Neuronal stem cell (in vitro differentiated cells): ENCODE measurements around the gene LTB4R.

Source experiments
- DNase-seq: peaks from one replicate; pipeline ENCODE4 v3.0.0-alpha.2; 2013; ENCODE audit warnings: low spot score
- H2AFZ ChIP-seq: one replicate; pipeline ENCODE4 v1.6.1; 2013; ENCODE audit warnings: mild to moderate bottlenecking, low read length, inconsistent platforms
- H2AK5ac ChIP-seq: 2 replicates; pipeline ENCODE4 v1.6.1; 2013; ENCODE audit warnings: low read depth, mild to moderate bottlenecking, inconsistent platforms, low read length, moderate library complexity, mixed read lengths
- H2BK120ac ChIP-seq: 2 replicates; pipeline ENCODE4 v1.6.1; 2013; ENCODE audit warnings: low read depth, mild to moderate bottlenecking, inconsistent platforms, low read length, moderate library complexity, mixed read lengths
- H2BK12ac ChIP-seq: one replicate; pipeline ENCODE4 v1.6.1; 2013; ENCODE audit warnings: low read length, inconsistent platforms
- H2BK15ac ChIP-seq: 2 replicates; pipeline ENCODE4 v1.6.1; 2013; ENCODE audit warnings: mild to moderate bottlenecking, low read length, inconsistent platforms, mixed read lengths
- H2BK5ac ChIP-seq: one replicate; pipeline ENCODE4 v1.6.1; 2013; ENCODE audit warnings: inconsistent platforms, mild to moderate bottlenecking, low read length, moderate library complexity
- H3K14ac ChIP-seq: one replicate; pipeline ENCODE4 v1.6.1; 2013; ENCODE audit warnings: low read length, inconsistent platforms
- H3K18ac ChIP-seq: 2 replicates; pipeline ENCODE4 v1.6.1; 2013; ENCODE audit warnings: low read length, inconsistent platforms
- H3K23ac ChIP-seq: 2 replicates; pipeline ENCODE4 v1.6.1; 2013; ENCODE audit warnings: low read depth, mild to moderate bottlenecking, mixed read lengths, low read length, inconsistent platforms; ENCODE audit not compliant: poor library complexity
- H3K27ac ChIP-seq: replicated peaks from 3 replicates; pipeline ENCODE4 v1.5.1; 2013; ENCODE audit warnings: low read length, inconsistent platforms
- H3K27me3 ChIP-seq, 3 experiments: 2 replicates each; pipeline ENCODE4 v1.6.1; 2013; ENCODE audit warnings: low read length in 3 of 3, mild to moderate bottlenecking in 2 of 3, inconsistent platforms in 1 of 3, low read depth in 1 of 3, mixed read lengths in 1 of 3, moderate library complexity in 1 of 3; ENCODE audit not compliant: control insufficient read depth in 3 of 3, insufficient read depth in 3 of 3
- H3K36me3 ChIP-seq, 2 donors: replicated peaks in 1 of 2; 2 replicates each; pipeline ENCODE4 v1.6.1; 2013; ENCODE audit warnings: low read length in 2 of 2; ENCODE audit not compliant: control insufficient read depth in 2 of 2, insufficient read depth in 2 of 2
- H3K4ac ChIP-seq: 2 replicates; pipeline ENCODE4 v1.6.1; 2013; ENCODE audit warnings: inconsistent platforms, mild to moderate bottlenecking, low read length, moderate library complexity
- H3K4me1 ChIP-seq, 2 donors: 1 replicate in 1 of 2; 2 replicates in 1 of 2; pipeline ENCODE4 v1.6.1; 2013; ENCODE audit warnings: low read length in 2 of 2, low read depth in 1 of 2; ENCODE audit not compliant: control insufficient read depth in 2 of 2, insufficient read depth in 1 of 2
- H3K4me2 ChIP-seq: one replicate; pipeline ENCODE4 v1.6.1; 2013; ENCODE audit warnings: mild to moderate bottlenecking, low read length, inconsistent platforms; ENCODE audit not compliant: insufficient read depth, poor library complexity, severe bottlenecking
- H3K4me3 ChIP-seq, 2 donors: 2 replicates each; pipeline ENCODE4 v1.5.1; 2013; ENCODE audit warnings: low read length in 2 of 2, mild to moderate bottlenecking in 2 of 2, inconsistent platforms in 1 of 2, moderate library complexity in 1 of 2
- H3K79me1 ChIP-seq: one replicate; pipeline ENCODE4 v1.6.1; 2013; ENCODE audit warnings: low read depth, mild to moderate bottlenecking, inconsistent platforms, low read length, moderate library complexity
- H3K9ac ChIP-seq: one replicate; pipeline ENCODE4 v1.6.1; 2013; ENCODE audit warnings: mild to moderate bottlenecking, low read depth, low read length, inconsistent platforms; ENCODE audit not compliant: poor library complexity
- H3K9me3 ChIP-seq, 2 donors: replicated peaks in 1 of 2; 2 replicates each; pipeline versions ENCODE3 to v1.6.1; 2013; ENCODE audit warnings: low read length in 2 of 2, mild to moderate bottlenecking in 2 of 2, inconsistent platforms in 1 of 2, low read depth in 1 of 2, mixed read lengths in 1 of 2, moderate library complexity in 1 of 2; ENCODE audit not compliant: control insufficient read depth in 2 of 2, insufficient read depth in 1 of 2
- H4K8ac ChIP-seq: one replicate; pipeline ENCODE4 v1.6.1; 2013; ENCODE audit warnings: low read depth, mild to moderate bottlenecking, inconsistent platforms, low read length, moderate library complexity
- H4K91ac ChIP-seq: one replicate; pipeline ENCODE4 v1.6.1; 2013; ENCODE audit warnings: low read length, low read depth, mild to moderate bottlenecking, inconsistent platforms; ENCODE audit not compliant: poor library complexity
- WGBS, 2 donors: extraction: QIAGEN DNeasy Blood & Tissue Kit; methylation state at CpG; one replicate each; pipeline ENCODE4 v1.1.7; 2013; ENCODE audit warnings: missing lambda C conversion rate in 2 of 2, mixed read lengths in 1 of 2; ENCODE audit not compliant: insufficient read length in 2 of 2, insufficient replicate concordance in 1 of 2; ENCODE audit errors: extremely low coverage in 2 of 2; 5-methylcytosine and 5-hydroxymethylcytosine counted together

Gene LTB4R

GRCh38 chr14:24307575-24308341 is 3.5 kb upstream of the LTB4R start, which contains the start of gene CIDEB:
CIDEB (minus strand) TSS chr14:24307977; CDS start chr14:24307858, 119 bp downstream.
- H2AK5ac ChIP-seq, result no peak within 1 kb of the TSS
- no peak within 1 kb of the TSS for H3K27ac ChIP-seq
- DNase-seq, result peak; percentile 53
- H4K8ac ChIP-seq, result no peak within 1 kb of the TSS
- H2BK5ac ChIP-seq, result no peak within 1 kb of the TSS
- no peak within 1 kb of the TSS for H4K91ac ChIP-seq
- H3K14ac ChIP-seq, result no peak within 1 kb of the TSS
- no peak within 1 kb of the TSS for H3K4ac ChIP-seq
- H3K4me3 ChIP-seq, result no peak within 1 kb of the TSS
- H3K4me1 ChIP-seq, result no peaks in the 10 kb centered on the region
- no peaks in the 10 kb centered on the region for H3K27me3 ChIP-seq
- H2AFZ ChIP-seq, result no peak within 1 kb of the TSS
- no peaks in the 10 kb centered on the region for H3K79me1 ChIP-seq
- H3K18ac ChIP-seq, result no peak within 1 kb of the TSS
- no peak within 1 kb of the TSS for H2BK12ac ChIP-seq
- no peaks in the 10 kb centered on the region for H3K9me3 ChIP-seq
- no peak within 1 kb of the TSS for H3K9ac ChIP-seq
- H3K4me2 ChIP-seq, result no peak within 1 kb of the TSS
- peaks cover 35 to 77% of the 10 kb centered on the region in 2 donors for H3K36me3 ChIP-seq
- WGBS, 2 donors, result no CpG with 5 or more reads among the region's 6 CpGs
- no peak within 1 kb of the TSS for H2BK15ac ChIP-seq
- H3K23ac ChIP-seq, result no peak within 1 kb of the TSS
- H2BK120ac ChIP-seq, result no peak within 1 kb of the TSS

GRCh38 chr14:24308342-24309124 is 2.8 kb upstream of the LTB4R start:
- Histone ChIP-seq H2BK12ac (no peak overlapping the region), H3K4me3 (no peak overlapping the region), H4K8ac (no peak overlapping the region), H3K18ac (no peak overlapping the region), H2AFZ (no peak overlapping the region), H2BK5ac (no peak overlapping the region), H2BK120ac (no peak overlapping the region), H3K4me1 (no peaks in the 10 kb centered on the region), H2AK5ac (no peak overlapping the region), H3K4ac (no peak overlapping the region), H3K36me3 (peaks cover 31 to 69% of the 10 kb centered on the region in 2 donors), H4K91ac (no peak overlapping the region), H3K9me3 (no peaks in the 10 kb centered on the region), H3K27me3 (no peaks in the 10 kb centered on the region), H3K14ac (no peak overlapping the region), H3K27ac (no peak overlapping the region), H3K23ac (no peak overlapping the region), H2BK15ac (no peak overlapping the region), H3K79me1 (no peaks in the 10 kb centered on the region), H3K9ac (no peak overlapping the region), H3K4me2 (no peak overlapping the region)
- DNase-seq, result no peak
- WGBS, 2 donors, result no CpG with 5 or more reads among the region's 7 CpGs

DNA sequence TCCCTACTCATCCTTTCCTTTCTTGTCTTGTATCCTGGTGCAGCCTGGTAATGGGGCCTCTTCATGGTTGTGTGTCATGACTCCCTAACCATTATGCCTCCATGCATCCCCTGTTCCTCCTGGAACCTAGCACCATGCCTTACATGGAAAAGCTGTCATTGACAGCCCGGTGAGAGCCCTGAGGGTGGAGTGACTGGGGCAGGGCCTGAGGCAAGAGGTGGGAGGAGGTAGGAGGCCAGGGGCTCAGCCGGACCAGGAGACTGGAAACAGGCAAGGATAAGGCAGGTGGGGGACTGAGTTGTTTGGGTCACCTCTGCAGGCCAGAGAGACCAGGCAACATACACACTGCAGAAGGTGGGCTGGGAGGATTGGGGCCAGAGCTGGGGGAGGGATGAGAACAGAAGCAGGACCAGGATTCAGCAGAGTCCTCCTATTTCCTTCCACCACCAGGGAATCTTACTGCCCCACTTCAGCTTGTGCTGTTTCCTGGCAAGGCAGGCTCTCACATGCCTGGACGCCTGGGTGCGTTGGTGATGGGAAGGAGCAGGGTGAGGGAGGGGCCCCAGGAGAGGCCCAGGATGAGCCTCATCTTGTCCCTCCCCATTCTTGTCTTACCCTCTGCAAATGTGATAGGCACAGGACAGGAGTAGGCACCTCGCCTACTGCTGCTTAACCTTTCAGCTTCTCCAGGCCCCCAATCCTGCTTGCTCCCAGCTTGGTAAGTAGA is 1.6 kb upstream of the LTB4R start, which contains the start of gene LTB4R2:
LTB4R2 (plus strand) TSS at position 603 of the 727 bp plus-strand sequence. CDS start 525 bp downstream, outside the sequence.
- Histone ChIP-seq H2AK5ac (no peak within 1 kb of the TSS), H3K9ac (peak within 1 kb of the TSS; percentile 1), H3K27me3 (no peaks in the 10 kb centered on the region), H3K79me1 (no peaks in the 10 kb centered on the region), H3K4me2 (no peak within 1 kb of the TSS), H2AFZ (no peak within 1 kb of the TSS), H4K8ac (no peak within 1 kb of the TSS), H3K27ac (no peak within 1 kb of the TSS), H3K4me3 (no peak within 1 kb of the TSS), H3K23ac (no peak within 1 kb of the TSS), H3K9me3 (no peaks in the 10 kb centered on the region), H3K4ac (no peak within 1 kb of the TSS), H2BK15ac (no peak within 1 kb of the TSS), H3K18ac (no peak within 1 kb of the TSS), H3K4me1 (no peaks in the 10 kb centered on the region), H3K14ac (no peak within 1 kb of the TSS), H2BK120ac (no peak within 1 kb of the TSS), H4K91ac (no peak within 1 kb of the TSS), H2BK5ac (no peak within 1 kb of the TSS), H2BK12ac (no peak within 1 kb of the TSS), H3K36me3 (peaks cover 21 to 58% of the 10 kb centered on the region in 2 donors)
- DNase-seq, result no peak
- no CpG with 5 or more reads among the region's 5 CpGs for WGBS, 2 donors
